GM13977 (cell line): ENCODE measurements around the gene RABL6.

Experiments used
- DNase-seq: peaks from one replicate; pipeline ENCODE4 v3.0.0; 2012; ENCODE audit warnings: low spot score
- in situ Hi-C: fragments of 300-500 bp; cut with MboI; formaldehyde crosslinking; loops from one replicate; pipeline ENCODE4 v1.12.0; 2022; ENCODE audit warnings: low sequenced_read_pairs, low pct_unique_long_range_greater_than_20kb, mixed read lengths, inconsistent platforms; ENCODE audit not compliant: unreplicated experiment
- TF ChIP-seq, protein P1 (sequence below): IDR thresholded peaks from 2 replicates; pipeline ENCODE4 v1.5.1; 2012; ENCODE audit warnings: mild to moderate bottlenecking, control low read depth; ENCODE audit not compliant: insufficient read depth; ENCODE audit errors: extremely low read depth, missing control alignments

The RABL6 gene

GRCh38 chr9:136857166-136857565 is 49.4 kb downstream of the RABL6 start:
- in situ Hi-C loops = no loop called here
- no peak for DNase-seq
- TF ChIP-seq, protein P1, sequence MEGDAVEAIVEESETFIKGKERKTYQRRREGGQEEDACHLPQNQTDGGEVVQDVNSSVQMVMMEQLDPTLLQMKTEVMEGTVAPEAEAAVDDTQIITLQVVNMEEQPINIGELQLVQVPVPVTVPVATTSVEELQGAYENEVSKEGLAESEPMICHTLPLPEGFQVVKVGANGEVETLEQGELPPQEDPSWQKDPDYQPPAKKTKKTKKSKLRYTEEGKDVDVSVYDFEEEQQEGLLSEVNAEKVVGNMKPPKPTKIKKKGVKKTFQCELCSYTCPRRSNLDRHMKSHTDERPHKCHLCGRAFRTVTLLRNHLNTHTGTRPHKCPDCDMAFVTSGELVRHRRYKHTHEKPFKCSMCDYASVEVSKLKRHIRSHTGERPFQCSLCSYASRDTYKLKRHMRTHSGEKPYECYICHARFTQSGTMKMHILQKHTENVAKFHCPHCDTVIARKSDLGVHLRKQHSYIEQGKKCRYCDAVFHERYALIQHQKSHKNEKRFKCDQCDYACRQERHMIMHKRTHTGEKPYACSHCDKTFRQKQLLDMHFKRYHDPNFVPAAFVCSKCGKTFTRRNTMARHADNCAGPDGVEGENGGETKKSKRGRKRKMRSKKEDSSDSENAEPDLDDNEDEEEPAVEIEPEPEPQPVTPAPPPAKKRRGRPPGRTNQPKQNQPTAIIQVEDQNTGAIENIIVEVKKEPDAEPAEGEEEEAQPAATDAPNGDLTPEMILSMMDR = no peak

GRCh38 chr9:136857581-136858412 is 50.0 kb downstream of the RABL6 start:
- no peak for DNase-seq
- TF ChIP-seq, protein P1 = no peak
- in situ Hi-C loops = no loop called here

- no peak for DNase-seq
- in situ Hi-C loops = no loop called here
- TF ChIP-seq, protein P1 = no peak
Measured at GRCh38 chr9:136858452-136858843, 50.7 kb downstream of the RABL6 start.

DNA sequence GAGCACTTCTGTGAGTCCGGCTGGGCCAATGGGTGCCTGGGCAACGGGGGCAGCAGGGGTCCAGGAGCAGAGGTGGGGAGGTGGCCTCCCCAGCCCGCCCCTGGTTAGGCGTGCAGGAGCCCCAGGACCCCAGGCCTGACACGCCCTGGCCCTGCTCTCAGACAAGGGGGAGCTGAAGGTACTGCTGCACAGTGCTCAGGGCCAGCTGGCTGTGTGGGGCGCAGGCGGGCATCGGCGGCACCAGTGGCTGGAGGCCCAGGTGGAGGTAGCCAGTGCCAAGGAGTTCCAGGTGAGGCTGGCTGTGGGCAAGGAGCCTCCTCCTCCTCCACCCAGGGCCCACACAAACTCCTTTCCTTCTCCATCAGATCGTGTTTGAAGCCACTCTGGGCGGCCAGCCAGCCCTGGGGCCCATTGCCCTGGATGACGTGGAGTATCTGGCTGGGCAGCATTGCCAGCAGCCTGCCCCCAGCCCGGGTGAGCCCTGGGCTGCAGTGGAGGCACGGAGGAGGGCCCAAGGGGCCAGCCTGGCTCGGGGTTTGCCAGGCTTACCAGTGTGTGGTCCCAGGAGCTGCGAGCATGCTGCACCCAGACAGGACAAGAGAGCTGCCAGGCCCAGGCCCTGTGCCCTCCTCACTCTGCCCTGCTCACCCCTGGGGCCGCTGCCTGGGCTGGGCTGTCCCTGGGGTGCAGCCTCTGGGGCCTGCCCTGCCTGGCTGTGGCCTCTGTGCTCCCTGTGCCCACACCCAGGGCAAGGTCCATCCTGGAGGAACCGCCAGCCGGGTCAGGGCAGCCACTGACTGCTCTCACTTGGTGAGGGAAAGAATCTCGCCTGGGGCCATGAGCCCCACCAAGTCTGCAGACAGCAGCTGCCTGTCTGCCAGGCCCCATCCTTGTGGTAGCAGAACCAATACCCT is 51.4 kb downstream of the RABL6 start:
- TF ChIP-seq, protein P1 = no peak
- in situ Hi-C loops = no loop called here
- no peak for DNase-seq

DNA sequence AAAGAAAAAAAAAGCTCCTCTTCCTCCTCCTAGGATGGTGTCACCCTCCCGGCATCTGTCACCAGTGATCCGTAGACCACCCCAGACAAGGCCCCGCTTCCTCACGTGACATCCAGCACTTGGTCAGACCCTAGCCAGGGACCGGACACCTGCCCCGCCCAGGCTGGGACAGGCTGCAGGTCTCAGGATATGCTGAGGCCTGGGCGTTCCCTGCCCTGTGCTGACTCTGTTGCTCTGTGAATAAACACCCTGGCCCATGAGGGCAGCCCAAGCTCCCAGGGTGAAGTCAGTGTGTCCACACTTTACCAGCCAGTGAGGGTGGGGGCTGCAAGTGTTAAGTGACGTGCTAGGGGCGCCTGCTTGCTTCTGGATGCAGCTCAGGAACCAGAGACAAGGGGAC is 52.8 kb downstream of the RABL6 start:
- TF ChIP-seq, protein P1 = no peak
- DNase-seq = no peak
- in situ Hi-C loops = no loop called here

GRCh38 chr9:136860933-136861873 is 53.5 kb downstream of the RABL6 start:
- in situ Hi-C loops = no loop called here
- TF ChIP-seq, protein P1 = no peak
- DNase-seq = no peak
